Measurements from ENCODE around the gene ATG9B. TPM values are rescaled to one million over a fixed set of nuclear protein-coding genes. Genes with fewer than 3 reads are reported as not detected.

ATG9B gene
- total RNA-seq, 4 donors from 2014 or later: 47.6 to 125 (median 59.8) TPM

DNA sequence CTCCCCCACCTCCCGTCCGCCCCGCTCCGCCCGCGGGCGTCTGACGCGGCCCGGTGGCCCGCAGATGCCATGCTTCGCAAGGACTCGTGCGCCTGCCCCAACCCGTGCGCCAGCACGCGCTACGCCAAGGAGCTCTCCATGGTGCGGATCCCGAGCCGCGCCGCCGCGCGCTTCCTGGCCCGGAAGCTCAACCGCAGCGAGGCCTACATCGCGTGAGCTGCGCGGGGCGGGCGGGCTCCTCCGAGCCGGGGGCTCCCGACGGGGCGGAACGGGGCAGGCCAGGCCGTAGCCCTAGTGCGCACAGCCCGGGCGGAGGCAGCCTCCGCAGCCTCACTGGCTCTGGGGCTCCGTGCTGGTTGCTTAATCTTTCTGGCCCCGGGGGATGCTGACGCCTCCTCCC is 26.8 kb upstream of the ATG9B start:
- intact Hi-C loops (cut with DNase I; ENCODE audit: low total_unique reads): loop anchor here (5.0 kb wide), 1 partner anchor 1531 kb away; no protein-coding TSS in a partner anchor
- no peak overlapping the region for H3K4me3 ChIP-seq (ENCODE audit: low read depth, poor library complexity, severe bottlenecking)
- TF ChIP-seq POLR2A (IDR thresholded peaks at IDR 0.05): no peak
- TF ChIP-seq, protein P1, sequence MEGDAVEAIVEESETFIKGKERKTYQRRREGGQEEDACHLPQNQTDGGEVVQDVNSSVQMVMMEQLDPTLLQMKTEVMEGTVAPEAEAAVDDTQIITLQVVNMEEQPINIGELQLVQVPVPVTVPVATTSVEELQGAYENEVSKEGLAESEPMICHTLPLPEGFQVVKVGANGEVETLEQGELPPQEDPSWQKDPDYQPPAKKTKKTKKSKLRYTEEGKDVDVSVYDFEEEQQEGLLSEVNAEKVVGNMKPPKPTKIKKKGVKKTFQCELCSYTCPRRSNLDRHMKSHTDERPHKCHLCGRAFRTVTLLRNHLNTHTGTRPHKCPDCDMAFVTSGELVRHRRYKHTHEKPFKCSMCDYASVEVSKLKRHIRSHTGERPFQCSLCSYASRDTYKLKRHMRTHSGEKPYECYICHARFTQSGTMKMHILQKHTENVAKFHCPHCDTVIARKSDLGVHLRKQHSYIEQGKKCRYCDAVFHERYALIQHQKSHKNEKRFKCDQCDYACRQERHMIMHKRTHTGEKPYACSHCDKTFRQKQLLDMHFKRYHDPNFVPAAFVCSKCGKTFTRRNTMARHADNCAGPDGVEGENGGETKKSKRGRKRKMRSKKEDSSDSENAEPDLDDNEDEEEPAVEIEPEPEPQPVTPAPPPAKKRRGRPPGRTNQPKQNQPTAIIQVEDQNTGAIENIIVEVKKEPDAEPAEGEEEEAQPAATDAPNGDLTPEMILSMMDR (IDR thresholded peaks at IDR 0.05): no peak
- no peak for DNase-seq (ENCODE audit: low spot score in 2 of 2)
- WGBS, 2 donors: 0 to 1% methylated on average over 13 to 36 of the region's 50 CpGs

DNA sequence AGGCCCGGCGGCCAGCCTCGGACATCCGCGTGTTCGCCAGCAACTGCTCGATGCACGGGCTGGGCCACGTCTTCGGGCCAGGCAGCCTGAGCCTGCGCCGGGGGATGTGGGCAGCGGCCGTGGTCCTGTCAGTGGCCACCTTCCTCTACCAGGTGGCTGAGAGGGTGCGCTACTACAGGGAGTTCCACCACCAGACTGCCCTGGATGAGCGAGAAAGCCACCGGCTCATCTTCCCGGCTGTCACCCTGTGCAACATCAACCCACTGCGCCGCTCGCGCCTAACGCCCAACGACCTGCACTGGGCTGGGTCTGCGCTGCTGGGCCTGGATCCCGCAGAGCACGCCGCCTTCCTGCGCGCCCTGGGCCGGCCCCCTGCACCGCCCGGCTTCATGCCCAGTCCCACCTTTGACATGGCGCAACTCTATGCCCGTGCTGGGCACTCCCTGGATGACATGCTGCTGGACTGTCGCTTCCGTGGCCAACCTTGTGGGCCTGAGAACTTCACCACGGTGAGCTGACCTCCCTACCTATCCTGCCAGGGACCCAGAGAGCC is 24.7 kb upstream of the ATG9B start:
- intact Hi-C loops (cut with DNase I; ENCODE audit: low total_unique reads): no loop called here
- H3K4me3 ChIP-seq (ENCODE audit: low read depth, poor library complexity, severe bottlenecking): no peak overlapping the region
- WGBS, 2 donors: 92% methylated on average over 38 of the region's 38 CpGs
- DNase-seq (ENCODE audit: low spot score in 2 of 2): no peak
- no peak for TF ChIP-seq POLR2A (IDR thresholded peaks at IDR 0.05)
- TF ChIP-seq, protein P1 (IDR thresholded peaks at IDR 0.05): no peak

GRCh38 chr7:151047976-151048815 is 23.9 kb upstream of the ATG9B start, which contains the start of gene ASIC3:
Gene ASIC3, plus strand, starts transcription at chr7:151048531. Its CDS starts 355 bp downstream, at chr7:151048886.
- no peak for TF ChIP-seq POLR2A (IDR thresholded peaks at IDR 0.05)
- TF ChIP-seq, protein P1 (IDR thresholded peaks at IDR 0.05): no peak
- 80% methylated on average over 22 of the region's 22 CpGs for whole genome bisulfite sequencing, 2 donors
- intact Hi-C loops (cut with DNase I; ENCODE audit: low total_unique reads): no loop called here
- DNase-seq (ENCODE audit: low spot score in 2 of 2): no peak
- H3K4me3 ChIP-seq (ENCODE audit: low read depth, poor library complexity, severe bottlenecking): no peak within 1 kb of the TSS

- intact Hi-C loops (cut with DNase I; ENCODE audit: low total_unique reads): no loop called here
- TF ChIP-seq, protein P1 (IDR thresholded peaks at IDR 0.05): no peak
- no peak for TF ChIP-seq POLR2A (IDR thresholded peaks at IDR 0.05)
- no peak for DNase-seq (ENCODE audit: low spot score in 2 of 2)
- no peak overlapping the region for H3K4me3 ChIP-seq (ENCODE audit: low read depth, poor library complexity, severe bottlenecking)
- 20 to 29% methylated on average over 14 of the region's 14 CpGs for WGBS, 2 donors
Measured at GRCh38 chr7:151046603-151047573, 22.6 kb upstream of the ATG9B start.

- intact Hi-C loops (cut with DNase I; ENCODE audit: low total_unique reads): no loop called here
- no peak for DNase-seq (ENCODE audit: low spot score in 2 of 2)
- TF ChIP-seq, protein P1 (IDR thresholded peaks at IDR 0.05): no peak
- no peak for TF ChIP-seq POLR2A (IDR thresholded peaks at IDR 0.05)
- no peak overlapping the region for H3K4me3 ChIP-seq (ENCODE audit: low read depth, poor library complexity, severe bottlenecking)
- 77 to 80% methylated on average over 6 to 9 of the region's 9 CpGs for WGBS, 2 donors
Measured at GRCh38 chr7:151045967-151046366, 21.7 kb upstream of the ATG9B start.
